CD8-positive, alpha-beta memory T cell (primary cell): ENCODE data around the gene GRM5. TPM values are rescaled to one million over a fixed set of nuclear protein-coding genes. Genes with fewer than 3 reads are reported as not detected.

ENCODE experiments used
- CTCF ChIA-PET: fragments of 350-600 bp; sonication (Branson Sonifier 250); formaldehyde crosslinking; loops from one replicate; lab custom pipeline; 2021; ENCODE audit warnings: antibody characterized with exemption; lab: Charles Lee
- POLR2A ChIA-PET: fragments of 350-600 bp; sonication (Branson Sonifier 250); formaldehyde crosslinking; loops from one replicate; lab custom pipeline; 2021; ENCODE audit warnings: antibody characterized with exemption; lab: Charles Lee
- DNase-seq, 5 donors: peaks; one replicate each; pipeline versions ENCODE4 v3.0.0 to v3.0.0-alpha.2; 2020 to 2022; ENCODE audit warnings: mixed read lengths in 1 of 5
- H3K27ac ChIP-seq: one replicate; pipeline ENCODE4 v1.7.0; 2013; ENCODE audit warnings: low read depth, mild to moderate bottlenecking, low read length, moderate library complexity
- H3K27me3 ChIP-seq: 2 replicates; pipeline ENCODE4 v1.7.0; 2013; ENCODE audit warnings: low read length, mild to moderate bottlenecking; ENCODE audit not compliant: insufficient read depth, poor library complexity, severe bottlenecking
- H3K36me3 ChIP-seq: 2 replicates; pipeline ENCODE4 v1.7.0; 2013; ENCODE audit warnings: mild to moderate bottlenecking, low read length, moderate library complexity; ENCODE audit not compliant: insufficient read depth
- H3K4me1 ChIP-seq: 2 replicates; pipeline ENCODE4 v1.7.0; 2013; ENCODE audit warnings: mild to moderate bottlenecking, low read length, moderate library complexity; ENCODE audit not compliant: insufficient read depth
- H3K4me3 ChIP-seq: 2 replicates; pipeline ENCODE4 v1.7.0; 2013; ENCODE audit warnings: mild to moderate bottlenecking, low read length
- H3K9me3 ChIP-seq: 2 replicates; pipeline ENCODE4 v1.7.0; 2013; ENCODE audit warnings: mild to moderate bottlenecking, low read length
- H3K27ac Mint-ChIP-seq, 8 donors: one replicate each; pipeline ENCODE4 v1.8.0; 2020 to 2021; ENCODE audit warnings: mixed read lengths in 8 of 8, mild to moderate bottlenecking in 6 of 8, inconsistent platforms in 3 of 8, moderate library complexity in 3 of 8
- H3K27me3 Mint-ChIP-seq, 2 donors: one replicate each; pipeline ENCODE4 v1.8.0; 2020 to 2021; ENCODE audit warnings: mixed read lengths in 2 of 2, mild to moderate bottlenecking in 1 of 2, moderate library complexity in 1 of 2
- H3K36me3 Mint-ChIP-seq, 3 donors: one replicate each; pipeline ENCODE4 v1.8.0; 2020 to 2021; ENCODE audit warnings: mixed read lengths in 3 of 3, inconsistent platforms in 1 of 3, mild to moderate bottlenecking in 1 of 3
- H3K4me1 Mint-ChIP-seq, 3 donors: one replicate each; pipeline ENCODE4 v1.8.0; 2020 to 2021; ENCODE audit warnings: mixed read lengths in 3 of 3, inconsistent platforms in 1 of 3, mild to moderate bottlenecking in 1 of 3
- H3K4me3 Mint-ChIP-seq, 7 donors: one replicate each; pipeline ENCODE4 v1.8.0; 2020 to 2021; ENCODE audit warnings: mixed read lengths in 7 of 7, mild to moderate bottlenecking in 6 of 7, moderate library complexity in 4 of 7, inconsistent platforms in 2 of 7
- H3K9me3 Mint-ChIP-seq, 5 donors: one replicate each; pipeline ENCODE4 v1.8.0; 2020 to 2022; ENCODE audit warnings: mixed read lengths in 5 of 5, mild to moderate bottlenecking in 3 of 5, moderate library complexity in 2 of 5, inconsistent platforms in 1 of 5
- polyA plus RNA-seq: library from polyadenylated mRNA; unstranded; fragments of 300-500 nt; fragmentation: Illumina TruSeq; gene quantifications from one replicate; pipeline ENCODE4 v1.2.3, GENCODE V29; 2021
- total RNA-seq, 2 experiments: library from RNA; stranded (reverse); gene quantifications; one replicate each; pipeline ENCODE4 v1.2.3, GENCODE V29; 2021

The GRM5 gene
- total and polyA plus RNA-seq, 3 experiments from 2014 or later: not detected

- H3K9me3 Mint-ChIP-seq: no peaks in the 10 kb centered on the region
- ChIA-PET POLR2A (no interaction called here), CTCF (no interaction called here)
- peaks cover 0 to 1% of the 10 kb centered on the region in 2 donors for H3K27me3 Mint-ChIP-seq
- no peak overlapping the region for H3K4me3 ChIP-seq
- no peaks in the 10 kb centered on the region for H3K27me3 ChIP-seq
- no peak overlapping the region for H3K27ac ChIP-seq
- H3K9me3 ChIP-seq: no peaks in the 10 kb centered on the region
- no peak overlapping the region for H3K4me3 Mint-ChIP-seq
- DNase-seq: no peak
- H3K36me3 Mint-ChIP-seq: no peaks in the 10 kb centered on the region
- H3K36me3 ChIP-seq: no peaks in the 10 kb centered on the region
- no peaks in the 10 kb centered on the region for H3K4me1 Mint-ChIP-seq
- H3K4me1 ChIP-seq: no peaks in the 10 kb centered on the region
- peak overlapping the region in 1 of 8 donors; percentile 32 for H3K27ac Mint-ChIP-seq
These were observed 436.3 kb downstream of the GRM5 start for GRCh38 chr11:88629496-88629895.

GRCh38 chr11:88626216-88626615 lies 439.6 kb downstream of the GRM5 start:
- Histone ChIP-seq H3K4me3 (no peak overlapping the region), H3K9me3 (no peaks in the 10 kb centered on the region), H3K27me3 (no peaks in the 10 kb centered on the region), H3K4me1 (no peaks in the 10 kb centered on the region), H3K27ac (no peak overlapping the region), H3K36me3 (no peaks in the 10 kb centered on the region)
- POLR2A ChIA-PET: no interaction called here
- no peaks in the 10 kb centered on the region for H3K36me3 Mint-ChIP-seq
- DNase-seq: no peak
- CTCF ChIA-PET: no interaction called here
- H3K9me3 Mint-ChIP-seq: no peaks in the 10 kb centered on the region
- no peak overlapping the region for H3K27ac Mint-ChIP-seq
- peaks cover 0 to 1% of the 10 kb centered on the region in 2 donors for H3K27me3 Mint-ChIP-seq
- H3K4me1 Mint-ChIP-seq: no peaks in the 10 kb centered on the region
- H3K4me3 Mint-ChIP-seq: no peak overlapping the region

- Mint-ChIP-seq H3K4me3 (no peak overlapping the region), H3K27ac (no peak overlapping the region), H3K36me3 (no peaks in the 10 kb centered on the region), H3K4me1 (no peaks in the 10 kb centered on the region), H3K27me3 (no peaks in the 10 kb centered on the region), H3K9me3 (no peaks in the 10 kb centered on the region)
- no peak for DNase-seq
- Histone ChIP-seq H3K4me1 (no peaks in the 10 kb centered on the region), H3K27me3 (no peaks in the 10 kb centered on the region), H3K27ac (no peak overlapping the region), H3K36me3 (no peaks in the 10 kb centered on the region), H3K4me3 (no peak overlapping the region), H3K9me3 (no peaks in the 10 kb centered on the region)
- ChIA-PET POLR2A (no interaction called here), CTCF (no interaction called here)
These were observed 442.3 kb downstream of the GRM5 start for GRCh38 chr11:88623531-88623930.

GRCh38 chr11:88620568-88621130 lies 445.1 kb downstream of the GRM5 start:
- H3K9me3 Mint-ChIP-seq: no peaks in the 10 kb centered on the region
- no peaks in the 10 kb centered on the region for H3K4me1 ChIP-seq
- ChIA-PET CTCF (no interaction called here), POLR2A (no interaction called here)
- no peak overlapping the region for H3K4me3 ChIP-seq
- no peak overlapping the region for H3K27ac Mint-ChIP-seq
- H3K9me3 ChIP-seq: no peaks in the 10 kb centered on the region
- peaks cover 3 to 5% of the 10 kb centered on the region in 2 donors for H3K27me3 Mint-ChIP-seq
- no peaks in the 10 kb centered on the region for H3K36me3 ChIP-seq
- no peak overlapping the region for H3K27ac ChIP-seq
- H3K27me3 ChIP-seq: no peaks in the 10 kb centered on the region
- DNase-seq: no peak
- H3K36me3 Mint-ChIP-seq: no peaks in the 10 kb centered on the region
- H3K4me1 Mint-ChIP-seq: no peaks in the 10 kb centered on the region
- no peak overlapping the region for H3K4me3 Mint-ChIP-seq

- peaks cover 3 to 5% of the 10 kb centered on the region in 2 donors for H3K27me3 Mint-ChIP-seq
- H3K27ac ChIP-seq: no peak overlapping the region
- H3K27me3 ChIP-seq: no peaks in the 10 kb centered on the region
- H3K36me3 ChIP-seq: no peaks in the 10 kb centered on the region
- H3K4me1 Mint-ChIP-seq: no peaks in the 10 kb centered on the region
- ChIA-PET CTCF (no interaction called here), POLR2A (no interaction called here)
- no peaks in the 10 kb centered on the region for H3K9me3 ChIP-seq
- no peak overlapping the region for H3K4me3 Mint-ChIP-seq
- DNase-seq: no peak
- H3K36me3 Mint-ChIP-seq: no peaks in the 10 kb centered on the region
- H3K4me3 ChIP-seq: no peak overlapping the region
- no peaks in the 10 kb centered on the region for H3K4me1 ChIP-seq
- H3K9me3 Mint-ChIP-seq: no peaks in the 10 kb centered on the region
- H3K27ac Mint-ChIP-seq: no peak overlapping the region
These were observed 446.0 kb downstream of the GRM5 start for GRCh38 chr11:88619656-88620385.

- no peaks in the 10 kb centered on the region for H3K4me1 ChIP-seq
- Mint-ChIP-seq H3K27me3 (peaks cover 3 to 5% of the 10 kb centered on the region in 2 donors), H3K4me3 (no peak overlapping the region), H3K36me3 (no peaks in the 10 kb centered on the region), H3K9me3 (no peaks in the 10 kb centered on the region), H3K27ac (no peak overlapping the region), H3K4me1 (no peaks in the 10 kb centered on the region)
- ChIA-PET POLR2A (no interaction called here), CTCF (no interaction called here)
- H3K36me3 ChIP-seq: no peaks in the 10 kb centered on the region
- no peak overlapping the region for H3K27ac ChIP-seq
- DNase-seq: no peak
- no peak overlapping the region for H3K4me3 ChIP-seq
- no peaks in the 10 kb centered on the region for H3K27me3 ChIP-seq
- no peaks in the 10 kb centered on the region for H3K9me3 ChIP-seq
These were observed 446.7 kb downstream of the GRM5 start for GRCh38 chr11:88619071-88619425.

GRCh38 chr11:88618327-88619070 lies 447.3 kb downstream of the GRM5 start:
- no peaks in the 10 kb centered on the region for H3K4me1 Mint-ChIP-seq
- no peak for DNase-seq
- H3K4me3 ChIP-seq: no peak overlapping the region
- H3K27me3 ChIP-seq: no peaks in the 10 kb centered on the region
- ChIA-PET POLR2A (no interaction called here), CTCF (no interaction called here)
- H3K27ac ChIP-seq: no peak overlapping the region
- no peaks in the 10 kb centered on the region for H3K9me3 ChIP-seq
- peaks cover 3 to 5% of the 10 kb centered on the region in 2 donors for H3K27me3 Mint-ChIP-seq
- no peaks in the 10 kb centered on the region for H3K4me1 ChIP-seq
- no peak overlapping the region for H3K4me3 Mint-ChIP-seq
- H3K36me3 Mint-ChIP-seq: no peaks in the 10 kb centered on the region
- no peak overlapping the region for H3K27ac Mint-ChIP-seq
- no peaks in the 10 kb centered on the region for H3K9me3 Mint-ChIP-seq
- H3K36me3 ChIP-seq: no peaks in the 10 kb centered on the region

- no peak for DNase-seq
- H3K27ac Mint-ChIP-seq: no peak overlapping the region
- Histone ChIP-seq H3K36me3 (no peaks in the 10 kb centered on the region), H3K27me3 (no peaks in the 10 kb centered on the region), H3K27ac (no peak overlapping the region), H3K4me3 (no peak overlapping the region), H3K4me1 (no peaks in the 10 kb centered on the region), H3K9me3 (no peaks in the 10 kb centered on the region)
- H3K4me1 Mint-ChIP-seq: no peaks in the 10 kb centered on the region
- H3K4me3 Mint-ChIP-seq: no peak overlapping the region
- no peaks in the 10 kb centered on the region for H3K36me3 Mint-ChIP-seq
- CTCF ChIA-PET: no interaction called here
- no peaks in the 10 kb centered on the region for H3K9me3 Mint-ChIP-seq
- peaks cover 3 to 5% of the 10 kb centered on the region in 2 donors for H3K27me3 Mint-ChIP-seq
- POLR2A ChIA-PET: no interaction called here
These were observed 448.6 kb downstream of the GRM5 start for GRCh38 chr11:88617226-88617625.
